ENCODE data around the gene ATP6V0B. TPM values are rescaled to one million over a fixed set of nuclear protein-coding genes. Genes with fewer than 3 reads are reported as not detected.

ATP6V0B gene
- total and polyA plus RNA-seq, 2 of the 13 experiments (the other 11 are each of a cell fraction or from before 2014, with no cell fraction given), result 157 to 161 TPM

- no peak for TF ChIP-seq ZNF609 (CRISPR knock-in tag; IDR thresholded peaks at IDR 0.05; ENCODE audit: borderline replicate concordance)
- peak; percentile 58 for TF ChIP-seq HNF4A (CRISPR knock-in tag; IDR thresholded peaks at IDR 0.05)
- TF ChIP-seq ZGPAT (CRISPR knock-in tag; IDR thresholded peaks at IDR 0.05), result no peak
- peak; percentile 75; the same call in 1 of the 2 replicates for TF ChIP-seq ZFP90 (CRISPR knock-in tag; IDR thresholded peaks at IDR 0.05; ENCODE audit: borderline replicate concordance)
- TF ChIP-seq NFATC3 (CRISPR knock-in tag; IDR thresholded peaks at IDR 0.05), result no peak
- no peak for TF ChIP-seq THAP11 (CRISPR knock-in tag; IDR thresholded peaks at IDR 0.05)
Observed at GRCh38 chr1:43947874-43948437, 26.8 kb upstream of the ATP6V0B start (continued).

All from HepG2 (cell line).